ENCODE data around the gene TNFAIP3.
A peak's percentile ranks its signal among the peaks of the same experiment; 100 is the strongest.

TNFAIP3 gene

DNA sequence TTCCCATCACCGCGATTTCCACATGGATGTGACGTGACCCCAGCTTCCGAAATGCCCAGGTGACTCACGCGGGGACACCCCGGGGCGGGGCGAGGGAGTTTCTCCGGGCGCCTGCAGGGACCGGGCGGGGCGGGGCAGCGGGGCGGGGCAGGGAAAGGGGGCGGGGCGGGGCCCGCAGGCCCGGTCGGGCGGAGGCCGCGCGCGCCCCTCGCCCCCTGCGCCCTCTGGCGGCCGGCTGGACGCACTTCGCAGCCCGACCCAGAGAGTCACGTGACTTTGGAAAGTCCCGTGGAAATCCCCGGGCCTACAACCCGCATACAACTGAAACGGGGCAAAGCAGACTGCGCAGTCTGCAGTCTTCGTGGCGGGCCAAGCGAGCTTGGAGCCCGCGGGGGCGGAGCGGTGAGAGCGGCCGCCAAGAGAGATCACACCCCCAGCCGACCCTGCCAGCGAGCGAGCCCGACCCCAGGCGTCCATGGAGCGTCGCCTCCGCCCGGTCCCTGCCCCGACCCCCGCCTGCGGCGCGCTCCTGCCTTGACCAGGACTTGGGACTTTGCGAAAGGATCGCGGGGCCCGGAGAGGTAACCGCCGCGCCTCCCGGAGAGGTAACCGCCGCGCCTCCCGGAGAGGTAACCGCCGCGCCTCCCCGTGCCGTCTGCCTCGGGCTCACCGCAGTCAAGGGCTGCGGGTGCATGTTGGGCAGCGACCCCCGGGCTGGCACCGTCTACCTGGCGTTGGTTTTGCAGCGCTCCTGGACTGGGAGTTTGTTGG, at the start of gene TNFAIP3:
TSS of gene TNFAIP3 (plus strand) at position 346 of the 771 bp plus-strand sequence. CDS start 3,969 bp downstream, outside the sequence.
- intact Hi-C loops (cut with micrococcal nuclease) = loop anchor here (1.0 to 5.0 kb wide), 3 partner anchors 20 to 160 kb away; no protein-coding TSS in a partner anchor
- peaks cover 54% of the 10 kb centered on the region for H3K4me1 Mint-ChIP-seq (ENCODE audit: low read depth)
- H3K4me3 Mint-ChIP-seq = peak within 1 kb of the TSS; percentile 94
- peaks cover 2% of the 10 kb centered on the region for H3K27me3 Mint-ChIP-seq
- H3K36me3 Mint-ChIP-seq (ENCODE audit: low read depth) = peaks cover 47% of the 10 kb centered on the region
- H3K27ac Mint-ChIP-seq = peak within 1 kb of the TSS; percentile 96
- no peaks in the 10 kb centered on the region for H3K9me3 Mint-ChIP-seq

- Mint-ChIP-seq H3K4me3 (no peak overlapping the region), H3K27me3 (peaks cover 29% of the 10 kb centered on the region), H3K4me1 (ENCODE audit: low read depth) (peaks cover 25% of the 10 kb centered on the region), H3K27ac (no peak overlapping the region), H3K36me3 (ENCODE audit: low read depth) (no peaks in the 10 kb centered on the region), H3K9me3 (no peaks in the 10 kb centered on the region)
- intact Hi-C loops (cut with micrococcal nuclease) = no loop called here
Measured at GRCh38 chr6:137818440-137818839, 48.6 kb upstream of the TNFAIP3 start.

DNA sequence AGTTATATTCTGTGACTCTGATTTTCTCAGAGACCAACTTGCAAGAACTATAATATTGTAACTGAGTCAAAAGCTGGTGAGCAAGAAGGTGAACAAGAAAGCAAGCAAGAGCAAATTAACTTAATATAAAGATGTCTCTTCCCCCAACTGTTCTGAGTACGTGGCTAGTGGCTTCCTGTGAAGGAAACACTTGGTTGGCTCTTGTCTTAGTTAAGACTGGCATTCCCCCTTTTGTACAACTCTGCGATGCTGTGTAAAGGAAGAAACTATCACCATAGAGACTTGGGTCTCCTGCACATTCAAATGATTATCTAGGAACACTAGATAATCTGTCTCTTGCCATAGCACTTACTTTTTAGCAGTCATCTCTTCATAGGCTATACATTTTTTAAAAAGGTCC, 47.3 kb upstream of the TNFAIP3 start:
- Mint-ChIP-seq H3K4me3 (no peak overlapping the region), H3K36me3 (ENCODE audit: low read depth) (no peaks in the 10 kb centered on the region), H3K4me1 (ENCODE audit: low read depth) (peaks cover 34% of the 10 kb centered on the region), H3K9me3 (no peaks in the 10 kb centered on the region), H3K27ac (no peak overlapping the region), H3K27me3 (peaks cover 36% of the 10 kb centered on the region)
- intact Hi-C loops (cut with micrococcal nuclease) = no loop called here

- Mint-ChIP-seq H3K27me3 (peaks cover 38% of the 10 kb centered on the region), H3K27ac (no peak overlapping the region), H3K4me3 (no peak overlapping the region), H3K36me3 (ENCODE audit: low read depth) (no peaks in the 10 kb centered on the region), H3K4me1 (ENCODE audit: low read depth) (peaks cover 34% of the 10 kb centered on the region), H3K9me3 (no peaks in the 10 kb centered on the region)
- intact Hi-C loops (cut with micrococcal nuclease) = no loop called here
Measured at GRCh38 chr6:137820425-137820824, 46.6 kb upstream of the TNFAIP3 start.

- Mint-ChIP-seq H3K27me3 (peaks cover 38% of the 10 kb centered on the region), H3K4me3 (no peak overlapping the region), H3K27ac (no peak overlapping the region), H3K4me1 (ENCODE audit: low read depth) (peaks cover 30% of the 10 kb centered on the region), H3K36me3 (ENCODE audit: low read depth) (no peaks in the 10 kb centered on the region), H3K9me3 (no peaks in the 10 kb centered on the region)
- intact Hi-C loops (cut with micrococcal nuclease) = no loop called here
Measured at GRCh38 chr6:137820952-137821351, 46.1 kb upstream of the TNFAIP3 start.

- Mint-ChIP-seq H3K9me3 (no peaks in the 10 kb centered on the region), H3K4me1 (ENCODE audit: low read depth) (peaks cover 25% of the 10 kb centered on the region), H3K36me3 (ENCODE audit: low read depth) (no peaks in the 10 kb centered on the region), H3K27ac (no peak overlapping the region), H3K27me3 (peaks cover 36% of the 10 kb centered on the region), H3K4me3 (no peak overlapping the region)
- intact Hi-C loops (cut with micrococcal nuclease) = no loop called here
Measured at GRCh38 chr6:137821491-137821890, 45.6 kb upstream of the TNFAIP3 start.

DNA sequence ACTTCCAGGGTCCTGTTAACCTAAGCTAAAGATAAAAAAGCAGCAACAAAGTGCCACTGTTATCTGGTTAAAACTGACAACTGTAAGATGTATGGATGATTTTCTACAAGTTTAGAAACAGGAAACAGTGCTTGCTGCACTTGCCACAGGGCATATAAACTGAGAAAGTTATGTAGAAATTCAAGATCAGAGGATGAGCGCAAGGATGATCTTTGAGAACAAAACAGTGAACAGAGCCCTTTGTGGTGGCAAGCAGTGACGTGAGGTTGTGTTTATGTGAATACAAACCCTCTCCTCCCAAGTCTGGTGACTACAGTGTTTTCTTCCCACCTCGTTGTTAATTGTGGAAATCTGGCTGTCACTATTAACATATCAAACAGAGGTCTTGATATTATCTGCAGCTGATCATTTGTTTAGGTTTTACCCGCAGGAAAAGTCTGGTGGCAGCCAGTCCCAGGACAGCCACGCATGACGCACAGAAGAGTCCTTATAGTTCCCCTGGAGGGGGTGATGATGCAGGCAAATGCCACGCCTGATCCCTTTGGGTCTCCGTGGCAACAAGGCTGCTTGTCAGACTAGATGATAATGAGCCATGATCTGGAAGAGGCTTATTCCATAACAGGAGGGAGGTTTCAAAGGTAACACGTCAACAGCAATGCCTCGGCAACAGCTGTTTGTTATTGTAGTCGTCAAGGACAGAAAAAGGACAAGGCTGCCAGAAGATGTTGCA, 43.1 kb upstream of the TNFAIP3 start:
- intact Hi-C loops (cut with micrococcal nuclease) = no loop called here
- H3K27me3 Mint-ChIP-seq = peaks cover 28% of the 10 kb centered on the region
- H3K9me3 Mint-ChIP-seq = no peaks in the 10 kb centered on the region
- no peak overlapping the region for H3K27ac Mint-ChIP-seq
- H3K4me1 Mint-ChIP-seq (ENCODE audit: low read depth) = peaks cover 14% of the 10 kb centered on the region
- H3K4me3 Mint-ChIP-seq = no peak overlapping the region
- no peaks in the 10 kb centered on the region for H3K36me3 Mint-ChIP-seq (ENCODE audit: low read depth)

DNA sequence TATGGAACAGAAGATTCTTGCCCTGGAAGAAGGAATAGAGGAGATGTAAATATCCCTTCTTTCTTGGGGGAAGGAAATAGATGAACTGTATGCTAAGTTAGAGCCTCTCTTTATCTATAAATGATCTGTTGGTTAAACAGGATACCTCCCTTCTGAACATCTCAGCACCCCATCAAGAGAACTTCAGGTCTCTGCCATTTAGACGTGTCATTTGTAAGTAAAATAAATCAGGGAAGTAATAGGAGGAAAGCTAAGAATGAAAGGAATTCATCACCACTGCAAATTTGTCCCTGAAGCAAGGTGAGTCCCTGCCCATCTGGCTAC, 42.5 kb upstream of the TNFAIP3 start:
- H3K4me3 Mint-ChIP-seq = no peak overlapping the region
- peaks cover 19% of the 10 kb centered on the region for H3K4me1 Mint-ChIP-seq (ENCODE audit: low read depth)
- intact Hi-C loops (cut with micrococcal nuclease) = no loop called here
- H3K27me3 Mint-ChIP-seq = peaks cover 33% of the 10 kb centered on the region
- no peaks in the 10 kb centered on the region for H3K9me3 Mint-ChIP-seq
- H3K27ac Mint-ChIP-seq = no peak overlapping the region
- H3K36me3 Mint-ChIP-seq (ENCODE audit: low read depth) = no peaks in the 10 kb centered on the region

- H3K4me3 Mint-ChIP-seq = no peak overlapping the region
Measured at GRCh38 chr6:137824896-137825295, 42.2 kb upstream of the TNFAIP3 start.

GRCh38 chr6:137827411-137827940, 39.6 kb upstream of the TNFAIP3 start:
- peaks cover 4% of the 10 kb centered on the region for H3K36me3 Mint-ChIP-seq (ENCODE audit: low read depth)
- intact Hi-C loops (cut with micrococcal nuclease) = no loop called here
- peaks cover 29% of the 10 kb centered on the region for H3K4me1 Mint-ChIP-seq (ENCODE audit: low read depth)
- H3K27me3 Mint-ChIP-seq = peaks cover 25% of the 10 kb centered on the region
- H3K27ac Mint-ChIP-seq = no peak overlapping the region
- no peaks in the 10 kb centered on the region for H3K9me3 Mint-ChIP-seq
- no peak overlapping the region for H3K4me3 Mint-ChIP-seq

More at GRCh38 chr6:137824896-137825295, 42.2 kb upstream of the TNFAIP3 start:
- Mint-ChIP-seq H3K4me1 (ENCODE audit: low read depth) (peaks cover 21% of the 10 kb centered on the region), H3K27me3 (peaks cover 33% of the 10 kb centered on the region), H3K27ac (no peak overlapping the region), H3K9me3 (no peaks in the 10 kb centered on the region), H3K36me3 (ENCODE audit: low read depth) (no peaks in the 10 kb centered on the region)
- intact Hi-C loops (cut with micrococcal nuclease) = no loop called here

GRCh38 chr6:137827977-137828810, 38.9 kb upstream of the TNFAIP3 start:
- H3K9me3 Mint-ChIP-seq = no peaks in the 10 kb centered on the region
- H3K27me3 Mint-ChIP-seq = peaks cover 25% of the 10 kb centered on the region
- H3K27ac Mint-ChIP-seq = no peak overlapping the region
- peaks cover 4% of the 10 kb centered on the region for H3K36me3 Mint-ChIP-seq (ENCODE audit: low read depth)
- intact Hi-C loops (cut with micrococcal nuclease) = no loop called here
- no peak overlapping the region for H3K4me3 Mint-ChIP-seq
- H3K4me1 Mint-ChIP-seq (ENCODE audit: low read depth) = peaks cover 29% of the 10 kb centered on the region

DNA sequence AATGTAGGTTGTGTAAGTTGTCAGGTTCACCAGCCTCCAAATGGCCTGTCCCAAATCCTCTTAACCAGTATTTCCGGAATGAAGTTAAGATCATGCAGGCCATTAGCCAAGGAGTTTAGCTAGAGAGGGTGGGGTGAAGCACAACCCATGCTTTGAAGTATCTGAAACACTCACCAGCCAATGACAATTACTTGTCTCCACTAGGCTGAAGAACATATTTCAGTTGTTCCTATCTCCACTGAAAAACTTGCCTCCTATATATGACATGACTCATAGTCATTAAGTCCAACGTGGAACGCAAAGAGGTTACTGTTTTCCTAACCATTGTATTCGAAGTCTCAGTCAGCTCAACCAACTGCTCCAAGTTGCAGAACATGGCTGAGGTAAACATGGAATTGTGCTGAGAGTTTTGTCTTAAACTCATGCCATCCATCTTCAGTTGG, 37.4 kb upstream of the TNFAIP3 start:
- intact Hi-C loops (cut with micrococcal nuclease) = no loop called here
- H3K27me3 Mint-ChIP-seq = peaks cover 18% of the 10 kb centered on the region
- H3K36me3 Mint-ChIP-seq (ENCODE audit: low read depth) = peaks cover 14% of the 10 kb centered on the region
- peaks cover 13% of the 10 kb centered on the region for H3K9me3 Mint-ChIP-seq
- no peak overlapping the region for H3K4me3 Mint-ChIP-seq
- peaks cover 20% of the 10 kb centered on the region for H3K4me1 Mint-ChIP-seq (ENCODE audit: low read depth)
- no peak overlapping the region for H3K27ac Mint-ChIP-seq

GRCh38 chr6:137830511-137830911, 36.5 kb upstream of the TNFAIP3 start:
- peaks cover 26% of the 10 kb centered on the region for H3K4me1 Mint-ChIP-seq (ENCODE audit: low read depth)

More at GRCh38 chr6:137830511-137830911, 36.5 kb upstream of the TNFAIP3 start:
- intact Hi-C loops (cut with micrococcal nuclease) = no loop called here
- Mint-ChIP-seq H3K27ac (no peak overlapping the region), H3K9me3 (peaks cover 13% of the 10 kb centered on the region), H3K36me3 (ENCODE audit: low read depth) (peaks cover 14% of the 10 kb centered on the region), H3K27me3 (peaks cover 15% of the 10 kb centered on the region), H3K4me3 (no peak overlapping the region)

Data from dendritic cell treated with granulocyte-macrophage colony-stimulating factor and Interleukin-4, amounts not matched to agents 40 ng/mL and 50 ng/mL, for 4 days (primary cell).